Stimulated activated memory B cell treated with anti-CD40 and anti-IgM and Interleukin-4, amounts not matched to agents 10 μg/mL and 1 μg/mL and 100 μg/mL, for 72 hours (primary cell): ENCODE data around the gene PTPRH.
"Not testable (repeated sequence)": the region's sequence is repeated elsewhere in the genome, so short reads cannot be mapped to it uniquely, and the experiment has no call there.

Experiments
- ATAC-seq: fragments of 150-1000 bp; cut with Tn5 transposase; 2 replicates; pipeline ENCODE4 v1.10.0; 2021
- H3K27ac Mint-ChIP-seq: one replicate; pipeline ENCODE4 v1.8.0; 2022; ENCODE audit warnings: mild to moderate bottlenecking, mixed read lengths
- H3K27me3 Mint-ChIP-seq: one replicate; pipeline ENCODE4 v1.8.0; 2022; ENCODE audit warnings: mixed read lengths
- H3K36me3 Mint-ChIP-seq: one replicate; pipeline ENCODE4 v1.8.0; 2022; ENCODE audit warnings: mixed read lengths
- H3K4me1 Mint-ChIP-seq: one replicate; pipeline ENCODE4 v1.8.0; 2022; ENCODE audit warnings: mixed read lengths
- H3K4me3 Mint-ChIP-seq: one replicate; pipeline ENCODE4 v1.8.0; 2022; ENCODE audit warnings: mild to moderate bottlenecking, moderate library complexity, mixed read lengths
- H3K9me3 Mint-ChIP-seq: one replicate; pipeline ENCODE4 v1.8.0; 2022; ENCODE audit warnings: mixed read lengths

The PTPRH gene

GRCh38 chr19:55223291-55224037 is 14.2 kb upstream of the PTPRH start:
- no peak overlapping the region for H3K27ac Mint-ChIP-seq
- no peak overlapping the region for H3K4me3 Mint-ChIP-seq
- peaks cover 7% of the 10 kb centered on the region for H3K4me1 Mint-ChIP-seq
- ATAC-seq, result peak; percentile 35
- peaks cover 7% of the 10 kb centered on the region for H3K9me3 Mint-ChIP-seq
- no peaks in the 10 kb centered on the region for H3K27me3 Mint-ChIP-seq
- H3K36me3 Mint-ChIP-seq, result peaks cover 63% of the 10 kb centered on the region

- no peak for ATAC-seq
- no peak overlapping the region for H3K4me3 Mint-ChIP-seq
- peaks cover 19% of the 10 kb centered on the region for H3K27me3 Mint-ChIP-seq
- H3K4me1 Mint-ChIP-seq, result peaks cover 15% of the 10 kb centered on the region
- peaks cover 7% of the 10 kb centered on the region for H3K9me3 Mint-ChIP-seq
- H3K36me3 Mint-ChIP-seq, result peaks cover 34% of the 10 kb centered on the region
- no peak overlapping the region for H3K27ac Mint-ChIP-seq
These were observed 11.2 kb upstream of the PTPRH start for GRCh38 chr19:55220525-55220924.

GRCh38 chr19:55216461-55217198 is 7.3 kb upstream of the PTPRH start:
- Mint-ChIP-seq H3K4me1 (peaks cover 11% of the 10 kb centered on the region), H3K36me3 (peaks cover 21% of the 10 kb centered on the region), H3K27me3 (peaks cover 44% of the 10 kb centered on the region), H3K27ac (no peak overlapping the region), H3K4me3 (no peak overlapping the region), H3K9me3 (peaks cover 14% of the 10 kb centered on the region)
- no peak for ATAC-seq

GRCh38 chr19:55213547-55213946 is 4.2 kb upstream of the PTPRH start:
- H3K36me3 Mint-ChIP-seq, result peaks cover 6% of the 10 kb centered on the region
- H3K27ac Mint-ChIP-seq, result no peak overlapping the region
- H3K4me1 Mint-ChIP-seq, result peaks cover 19% of the 10 kb centered on the region
- H3K27me3 Mint-ChIP-seq, result peaks cover 69% of the 10 kb centered on the region
- peaks cover 9% of the 10 kb centered on the region for H3K9me3 Mint-ChIP-seq
- ATAC-seq, result no peak
- H3K4me3 Mint-ChIP-seq, result no peak overlapping the region

- no peak overlapping the region for H3K4me3 Mint-ChIP-seq
- peaks cover 19% of the 10 kb centered on the region for H3K4me1 Mint-ChIP-seq
- H3K27ac Mint-ChIP-seq, result no peak overlapping the region
- peaks cover 71% of the 10 kb centered on the region for H3K27me3 Mint-ChIP-seq
- ATAC-seq, result no peak
- peaks cover 6% of the 10 kb centered on the region for H3K36me3 Mint-ChIP-seq
- peaks cover 9% of the 10 kb centered on the region for H3K9me3 Mint-ChIP-seq
These were observed 3.1 kb upstream of the PTPRH start for GRCh38 chr19:55212447-55212846.

GRCh38 chr19:55209693-55210472 is 582 bp upstream of the PTPRH start:
- H3K27me3 Mint-ChIP-seq, result peaks cover 69% of the 10 kb centered on the region
- H3K9me3 Mint-ChIP-seq, result peaks cover 9% of the 10 kb centered on the region
- H3K4me1 Mint-ChIP-seq, result peaks cover 16% of the 10 kb centered on the region
- peaks cover 6% of the 10 kb centered on the region for H3K36me3 Mint-ChIP-seq
- no peak for ATAC-seq
- H3K4me3 Mint-ChIP-seq, result no peak overlapping the region
- H3K27ac Mint-ChIP-seq, result no peak overlapping the region

GRCh38 chr19:55206664-55207500 is 2.4 kb downstream of the PTPRH start:
- Mint-ChIP-seq H3K27me3 (peaks cover 71% of the 10 kb centered on the region), H3K4me1 (peaks cover 16% of the 10 kb centered on the region), H3K9me3 (peaks cover 3% of the 10 kb centered on the region), H3K4me3 (no peak overlapping the region), H3K36me3 (no peaks in the 10 kb centered on the region), H3K27ac (no peak overlapping the region)
- peak; percentile 50 for ATAC-seq

GRCh38 chr19:55202199-55202598 is 7.1 kb downstream of the PTPRH start:
- H3K9me3 Mint-ChIP-seq, H3K27ac Mint-ChIP-seq, H3K4me3 Mint-ChIP-seq, H3K36me3 Mint-ChIP-seq, H3K4me1 Mint-ChIP-seq: not testable (repeated sequence)
- peak; percentile 50 for ATAC-seq
- peaks cover 84% of the 10 kb centered on the region for H3K27me3 Mint-ChIP-seq

- Mint-ChIP-seq H3K27me3 (peaks cover 81% of the 10 kb centered on the region), H3K4me1 (no peaks in the 10 kb centered on the region), H3K9me3 (peaks cover 3% of the 10 kb centered on the region), H3K27ac (no peak overlapping the region), H3K36me3 (no peaks in the 10 kb centered on the region), H3K4me3 (no peak overlapping the region)
- ATAC-seq, result no peak
These were observed 9.6 kb downstream of the PTPRH start for GRCh38 chr19:55199620-55200204.

- Mint-ChIP-seq H3K36me3 (no peaks in the 10 kb centered on the region), H3K27ac (no peak overlapping the region), H3K9me3 (peaks cover 3% of the 10 kb centered on the region), H3K4me3 (no peak overlapping the region), H3K4me1 (no peaks in the 10 kb centered on the region), H3K27me3 (peaks cover 75% of the 10 kb centered on the region)
- ATAC-seq, result no peak
These were observed 10.7 kb downstream of the PTPRH start for GRCh38 chr19:55198651-55199050.

GRCh38 chr19:55197528-55197927 is 11.8 kb downstream of the PTPRH start:
- Mint-ChIP-seq H3K27me3 (peaks cover 77% of the 10 kb centered on the region), H3K36me3 (no peaks in the 10 kb centered on the region), H3K27ac (no peak overlapping the region), H3K4me3 (no peak overlapping the region), H3K4me1 (no peaks in the 10 kb centered on the region), H3K9me3 (peaks cover 3% of the 10 kb centered on the region)
- ATAC-seq, result no peak

GRCh38 chr19:55196803-55197202 is 12.5 kb downstream of the PTPRH start:
- Mint-ChIP-seq H3K4me1 (no peaks in the 10 kb centered on the region), H3K27ac (no peak overlapping the region), H3K36me3 (no peaks in the 10 kb centered on the region), H3K27me3 (peaks cover 77% of the 10 kb centered on the region), H3K9me3 (peaks cover 3% of the 10 kb centered on the region), H3K4me3 (no peak overlapping the region)
- ATAC-seq, result no peak

- Mint-ChIP-seq H3K36me3 (no peaks in the 10 kb centered on the region), H3K27me3 (peaks cover 54% of the 10 kb centered on the region), H3K27ac (no peak overlapping the region), H3K4me3 (no peak overlapping the region), H3K4me1 (peaks cover 5% of the 10 kb centered on the region), H3K9me3 (peaks cover 3% of the 10 kb centered on the region)
- ATAC-seq, result no peak
These were observed 15.8 kb downstream of the PTPRH start for GRCh38 chr19:55193481-55193880.

- ATAC-seq, result no peak
- Mint-ChIP-seq H3K4me1 (peaks cover 7% of the 10 kb centered on the region), H3K9me3 (no peaks in the 10 kb centered on the region), H3K27ac (no peak overlapping the region), H3K27me3 (peaks cover 52% of the 10 kb centered on the region), H3K36me3 (no peaks in the 10 kb centered on the region), H3K4me3 (no peak overlapping the region)
These were observed 19.9 kb downstream of the PTPRH start for GRCh38 chr19:55189403-55189835.
